ENCODE results near the gene EMC9.

EMC9 gene

DNA sequence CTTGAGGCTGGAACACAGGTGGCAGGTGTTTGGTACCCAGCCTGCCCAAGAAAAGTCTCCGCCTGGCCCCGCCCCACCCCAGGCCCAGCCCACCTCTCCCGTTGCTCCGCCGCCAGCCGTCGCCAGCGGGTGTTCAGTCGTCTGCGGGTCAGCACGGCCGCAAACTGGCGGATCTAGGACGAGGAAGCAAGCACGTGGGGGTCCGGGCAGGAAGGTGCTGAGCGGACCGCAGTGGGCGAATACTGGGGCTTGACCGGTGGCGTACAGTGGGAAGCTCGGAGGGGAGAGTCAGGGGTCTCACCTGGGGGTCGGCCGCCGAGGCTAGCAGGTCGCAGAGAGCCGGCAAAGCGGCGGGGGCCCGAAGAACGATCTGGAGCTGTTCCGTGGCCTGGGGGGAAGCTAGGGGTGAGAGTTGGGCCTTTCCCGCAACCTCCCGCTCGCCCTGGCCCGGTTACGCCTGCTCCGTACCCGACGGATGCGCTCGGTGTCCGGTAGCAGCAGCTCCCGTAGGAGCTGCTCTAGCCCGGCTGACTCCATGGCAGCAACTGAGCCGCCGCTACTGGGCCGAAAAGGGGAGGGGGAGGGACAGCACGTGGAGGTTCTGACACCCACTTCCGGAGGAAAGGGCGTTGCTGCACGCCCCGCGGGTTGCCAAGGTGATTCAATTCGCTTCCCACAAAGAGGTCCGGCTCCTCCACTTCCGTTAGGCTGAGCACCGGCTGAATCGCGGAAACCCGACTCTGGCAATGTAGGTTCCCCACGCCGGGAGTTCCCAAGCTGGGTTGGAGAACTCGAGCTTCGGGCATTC lies 47.1 kb upstream of the EMC9 start, which contains the start of gene IPO4:
TSS of gene IPO4 (minus strand) at position 566 of the 808 bp plus-strand sequence. CDS start at position 537, 29 bp downstream.
- Histone ChIP-seq H2BK12ac (ENCODE audit: low read length) (no peak within 1 kb of the TSS), H2AK5ac (ENCODE audit: low read length) (peak within 1 kb of the TSS; percentile 86)
- no CpG with 5 or more reads among the region's 65 CpGs for WGBS (ENCODE audit: extremely low coverage, insufficient coverage, insufficient read length)

DNA sequence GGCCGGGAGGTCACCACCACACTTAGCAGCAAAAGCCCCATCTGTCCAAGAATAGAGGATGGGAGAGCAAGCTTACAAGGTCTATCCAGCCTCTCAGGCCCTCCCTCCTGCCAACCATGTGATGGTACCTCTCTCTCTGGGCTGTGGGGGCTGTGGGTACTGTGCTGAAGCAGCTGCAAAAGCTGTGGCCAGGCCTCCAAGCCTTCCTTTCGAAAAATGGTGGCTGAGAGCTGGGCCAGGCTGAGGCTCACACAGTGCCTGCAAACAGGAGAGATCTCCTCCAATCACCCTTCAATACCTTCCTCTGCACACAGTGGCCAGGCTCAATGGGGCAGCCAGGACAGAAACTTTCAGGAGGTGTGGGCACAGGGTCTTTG lies 46.1 kb upstream of the EMC9 start:
- DNase-seq = no peak
- Histone ChIP-seq H4K8ac (ENCODE audit: low read depth, low read length) (no peak overlapping the region), H3K27ac (ENCODE audit: low read depth, low read length) (no peak overlapping the region), H2AFZ (ENCODE audit: insufficient read depth, low read length, poor library complexity) (no peak overlapping the region), H3K4me1 (ENCODE audit: control insufficient read depth in 1 of 2, insufficient read depth in 2 of 2, low read length in 2 of 2) (peaks cover 2 to 3% of the 10 kb centered on the region in 2 experiments), H3K79me2 (ENCODE audit: control insufficient read depth, insufficient read depth, low read length, poor library complexity) (peaks cover 4% of the 10 kb centered on the region), H3K27me3 (ENCODE audit: insufficient read depth, low read length) (no peaks in the 10 kb centered on the region), H3K14ac (ENCODE audit: low read length) (no peak overlapping the region), H2BK5ac (ENCODE audit: low read depth, low read length, poor library complexity) (no peak overlapping the region), H3K9me3 (ENCODE audit: insufficient read depth, low read depth, low read length) (no peaks in the 10 kb centered on the region), H3K23ac (ENCODE audit: low read length) (no peak overlapping the region), H4K12ac (ENCODE audit: low read depth, low read length) (no peak overlapping the region), H2BK12ac (ENCODE audit: low read length) (no peak overlapping the region), H3K36me3 (ENCODE audit: control insufficient read depth in 1 of 2, insufficient read depth in 2 of 2, low read length in 2 of 2) (peaks cover 48 to 64% of the 10 kb centered on the region in 2 experiments), H2BK120ac (ENCODE audit: insufficient read depth, low read length, poor library complexity) (no peak overlapping the region), H3K79me1 (ENCODE audit: low read length) (peaks cover 4% of the 10 kb centered on the region), H2AK5ac (ENCODE audit: low read length) (no peak overlapping the region), H3K4me3 (ENCODE audit: low read depth, low read length) (no peak overlapping the region), H3K18ac (ENCODE audit: low read length) (no peak overlapping the region), H3K4me2 (ENCODE audit: low read length) (peak overlapping the region; percentile 64), H4K91ac (ENCODE audit: low read depth, low read length) (no peak overlapping the region), H3K9ac (ENCODE audit: low read length) (no peak overlapping the region), H3K4ac (ENCODE audit: low read depth, low read length) (no peak overlapping the region)
- no CpG with 5 or more reads among the region's 2 CpGs for WGBS (ENCODE audit: extremely low coverage, insufficient coverage, insufficient read length)

More for the DNA sequence above, 47.1 kb upstream of the EMC9 start, which contains the start of gene IPO4:
- Histone ChIP-seq H2BK120ac (ENCODE audit: insufficient read depth, low read length, poor library complexity) (peak within 1 kb of the TSS; percentile 45), H3K9ac (ENCODE audit: low read length) (peak within 1 kb of the TSS; percentile 67), H3K4ac (ENCODE audit: low read depth, low read length) (peak within 1 kb of the TSS; percentile 35), H3K9me3 (ENCODE audit: insufficient read depth, low read depth, low read length) (peaks cover 1% of the 10 kb centered on the region), H3K18ac (ENCODE audit: low read length) (peak within 1 kb of the TSS; percentile 69), H3K79me1 (ENCODE audit: low read length) (peaks cover 4% of the 10 kb centered on the region), H4K8ac (ENCODE audit: low read depth, low read length) (peak within 1 kb of the TSS; percentile 82), H3K23ac (ENCODE audit: low read length) (no peak within 1 kb of the TSS), H4K12ac (ENCODE audit: low read depth, low read length) (peak within 1 kb of the TSS; percentile 43), H3K4me1 (ENCODE audit: control insufficient read depth in 1 of 2, insufficient read depth in 2 of 2, low read length in 2 of 2) (peaks cover 2 to 3% of the 10 kb centered on the region in 2 experiments), H3K27me3 (ENCODE audit: insufficient read depth, low read length) (no peaks in the 10 kb centered on the region), H3K14ac (ENCODE audit: low read length) (peak within 1 kb of the TSS; percentile 62), H3K36me3 (ENCODE audit: control insufficient read depth in 1 of 2, insufficient read depth in 2 of 2, low read length in 2 of 2) (peaks cover 45 to 62% of the 10 kb centered on the region in 2 experiments), H4K91ac (ENCODE audit: low read depth, low read length) (peak within 1 kb of the TSS; percentile 58), H3K27ac (ENCODE audit: low read depth, low read length) (peak within 1 kb of the TSS; percentile 12), H2BK5ac (ENCODE audit: low read depth, low read length, poor library complexity) (peak within 1 kb of the TSS; percentile 11), H3K4me2 (ENCODE audit: low read length) (peak within 1 kb of the TSS; percentile 64), H3K4me3 (ENCODE audit: low read depth, low read length) (peak within 1 kb of the TSS; percentile 78), H3K79me2 (ENCODE audit: control insufficient read depth, insufficient read depth, low read length, poor library complexity) (peaks cover 4% of the 10 kb centered on the region), H2AFZ (ENCODE audit: insufficient read depth, low read length, poor library complexity) (peak within 1 kb of the TSS; percentile 82)
- DNase-seq = peak; percentile 96 to 98

- no peaks in the 10 kb centered on the region for H3K27me3 ChIP-seq (ENCODE audit: insufficient read depth, low read length)
- H2BK12ac ChIP-seq (ENCODE audit: low read length) = no peak overlapping the region
- H3K23ac ChIP-seq (ENCODE audit: low read length) = no peak overlapping the region
- no peak overlapping the region for H4K91ac ChIP-seq (ENCODE audit: low read depth, low read length)
- no peak overlapping the region for H2AFZ ChIP-seq (ENCODE audit: insufficient read depth, low read length, poor library complexity)
- H3K4me2 ChIP-seq (ENCODE audit: low read length) = no peak overlapping the region
- DNase-seq = no peak
- H3K4me1 ChIP-seq (ENCODE audit: control insufficient read depth in 1 of 2, insufficient read depth in 2 of 2, low read length in 2 of 2) = peaks cover 2 to 3% of the 10 kb centered on the region in 2 experiments
- no peak overlapping the region for H2AK5ac ChIP-seq (ENCODE audit: low read length)
- H2BK5ac ChIP-seq (ENCODE audit: low read depth, low read length, poor library complexity) = no peak overlapping the region
- no CpG with 5 or more reads among the region's 10 CpGs for WGBS (ENCODE audit: extremely low coverage, insufficient coverage, insufficient read length)
- peaks cover 4% of the 10 kb centered on the region for H3K79me1 ChIP-seq (ENCODE audit: low read length)
- H3K18ac ChIP-seq (ENCODE audit: low read length) = no peak overlapping the region
- no peak overlapping the region for H3K4me3 ChIP-seq (ENCODE audit: low read depth, low read length)
- no peaks in the 10 kb centered on the region for H3K9me3 ChIP-seq (ENCODE audit: insufficient read depth, low read depth, low read length)
- H3K14ac ChIP-seq (ENCODE audit: low read length) = no peak overlapping the region
- H4K8ac ChIP-seq (ENCODE audit: low read depth, low read length) = no peak overlapping the region
- H3K79me2 ChIP-seq (ENCODE audit: control insufficient read depth, insufficient read depth, low read length, poor library complexity) = peaks cover 4% of the 10 kb centered on the region
- H3K36me3 ChIP-seq (ENCODE audit: control insufficient read depth in 1 of 2, insufficient read depth in 2 of 2, low read length in 2 of 2) = peaks cover 49 to 64% of the 10 kb centered on the region in 2 experiments
- no peak overlapping the region for H3K27ac ChIP-seq (ENCODE audit: low read depth, low read length)
- no peak overlapping the region for H4K12ac ChIP-seq (ENCODE audit: low read depth, low read length)
- no peak overlapping the region for H3K4ac ChIP-seq (ENCODE audit: low read depth, low read length)
- H3K9ac ChIP-seq (ENCODE audit: low read length) = no peak overlapping the region
- H2BK120ac ChIP-seq (ENCODE audit: insufficient read depth, low read length, poor library complexity) = no peak overlapping the region
Measured at GRCh38 chr14:24186831-24187538, 45.6 kb upstream of the EMC9 start.

GRCh38 chr14:24185741-24186140 lies 44.4 kb upstream of the EMC9 start:
- Histone ChIP-seq H2AFZ (ENCODE audit: insufficient read depth, low read length, poor library complexity) (no peak overlapping the region), H4K8ac (ENCODE audit: low read depth, low read length) (no peak overlapping the region), H2BK120ac (ENCODE audit: insufficient read depth, low read length, poor library complexity) (no peak overlapping the region), H3K27ac (ENCODE audit: low read depth, low read length) (no peak overlapping the region), H2BK12ac (ENCODE audit: low read length) (no peak overlapping the region), H2AK5ac (ENCODE audit: low read length) (no peak overlapping the region), H3K4me1 (ENCODE audit: control insufficient read depth in 1 of 2, insufficient read depth in 2 of 2, low read length in 2 of 2) (peaks cover 2 to 3% of the 10 kb centered on the region in 2 experiments), H3K14ac (ENCODE audit: low read length) (no peak overlapping the region), H3K4me2 (ENCODE audit: low read length) (no peak overlapping the region), H4K12ac (ENCODE audit: low read depth, low read length) (no peak overlapping the region), H3K23ac (ENCODE audit: low read length) (no peak overlapping the region), H3K79me1 (ENCODE audit: low read length) (peaks cover 4% of the 10 kb centered on the region), H4K91ac (ENCODE audit: low read depth, low read length) (no peak overlapping the region), H3K4me3 (ENCODE audit: low read depth, low read length) (no peak overlapping the region), H3K79me2 (ENCODE audit: control insufficient read depth, insufficient read depth, low read length, poor library complexity) (peaks cover 4% of the 10 kb centered on the region), H3K9me3 (ENCODE audit: insufficient read depth, low read depth, low read length) (no peaks in the 10 kb centered on the region), H2BK5ac (ENCODE audit: low read depth, low read length, poor library complexity) (no peak overlapping the region), H3K4ac (ENCODE audit: low read depth, low read length) (no peak overlapping the region), H3K36me3 (ENCODE audit: control insufficient read depth in 1 of 2, insufficient read depth in 2 of 2, low read length in 2 of 2) (peaks cover 54 to 73% of the 10 kb centered on the region in 2 experiments), H3K9ac (ENCODE audit: low read length) (no peak overlapping the region), H3K27me3 (ENCODE audit: insufficient read depth, low read length) (no peaks in the 10 kb centered on the region), H3K18ac (ENCODE audit: low read length) (no peak overlapping the region)
- DNase-seq = no peak
- no CpG with 5 or more reads among the region's 11 CpGs for WGBS (ENCODE audit: extremely low coverage, insufficient coverage, insufficient read length)
